ENCODE data around the gene HCFC2. TPM values are rescaled to one million over a fixed set of nuclear protein-coding genes. Genes with fewer than 3 reads are reported as not detected.
"Not testable (repeated sequence)": the region's sequence is repeated elsewhere in the genome, so short reads cannot be mapped to it uniquely, and the experiment has no call there.

HCFC2 gene
- total RNA-seq (2014; rRNA removed; shearing (Covaris generic)) = 10.8 and 14.6 TPM in 2 replicates

- DNase-seq (ENCODE audit: low read depth) = peak; percentile 85
Measured at GRCh38 chr12:104064031-104064841, at the start of gene HCFC2. Gene HCFC2, plus strand, starts transcription at chr12:104064531. Its CDS starts 30 bp downstream, at chr12:104064561.

- DNase-seq (ENCODE audit: low read depth) = not testable (repeated sequence)
Measured at GRCh38 chr12:104021862-104022261, 42.5 kb upstream of the HCFC2 start.

GRCh38 chr12:104022786-104023185 is 41.5 kb upstream of the HCFC2 start:
- no peak for DNase-seq (ENCODE audit: low read depth)

DNA sequence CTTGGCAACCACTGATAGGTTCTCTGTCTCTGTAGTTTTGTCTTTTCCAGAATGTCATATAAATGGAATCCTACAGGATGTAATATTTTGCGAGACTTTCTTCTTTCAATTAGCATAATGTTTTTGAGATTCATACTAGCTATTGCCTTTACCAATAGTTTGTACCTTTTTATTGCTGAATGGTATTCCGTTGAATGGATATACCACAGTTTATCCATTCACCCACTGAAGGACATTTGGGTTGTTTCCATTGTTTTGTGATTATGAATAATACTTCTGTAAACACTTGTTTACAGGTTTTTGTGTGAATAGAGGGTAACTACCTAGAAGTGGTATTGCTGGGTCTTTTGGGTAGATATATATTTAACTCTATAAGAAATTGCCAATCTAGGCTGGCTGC is 40.6 kb upstream of the HCFC2 start:
- DNase-seq (ENCODE audit: low read depth) = no peak

DNA sequence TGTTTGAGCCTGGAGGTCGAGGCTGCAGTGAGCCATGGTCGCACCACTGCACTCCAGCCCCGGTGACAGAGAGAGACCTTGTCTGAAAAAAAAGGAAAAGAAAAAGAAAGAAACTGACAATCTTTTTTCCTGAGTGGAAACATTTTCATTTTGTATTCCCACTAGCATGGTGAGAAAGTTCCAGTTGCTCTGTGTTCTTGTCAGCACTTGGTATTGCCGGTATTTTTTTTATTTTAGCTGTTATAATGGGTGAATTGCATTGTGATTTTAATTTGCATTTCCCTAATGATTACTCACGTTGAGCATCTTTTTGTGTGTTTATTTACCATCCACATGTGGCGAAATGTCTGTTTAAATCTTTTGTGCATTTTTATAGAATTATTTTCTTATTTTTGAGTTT is 40.0 kb upstream of the HCFC2 start:
- DNase-seq (ENCODE audit: low read depth) = no peak

DNA sequence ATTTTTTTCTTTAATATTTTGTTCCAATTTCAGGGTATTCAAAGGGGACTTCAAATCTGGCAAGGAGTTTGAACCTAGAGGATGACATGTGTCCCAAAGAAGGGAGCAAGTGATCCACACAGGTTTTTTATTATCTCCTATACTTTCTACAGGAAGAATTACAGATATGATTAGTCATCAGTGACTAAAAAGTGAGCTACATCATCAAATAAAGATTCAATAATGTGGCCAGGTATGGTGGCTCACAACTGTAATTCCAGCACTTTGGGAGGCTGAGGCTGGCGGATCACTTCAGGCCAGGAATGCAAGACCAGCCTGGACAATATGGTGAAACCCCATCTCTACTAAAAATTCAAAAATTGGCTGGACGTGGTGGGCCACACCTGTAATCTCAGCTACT is 38.6 kb upstream of the HCFC2 start:
- no peak for DNase-seq (ENCODE audit: low read depth)

- DNase-seq (ENCODE audit: low read depth) = no peak
Measured at GRCh38 chr12:104026841-104027599, 37.3 kb upstream of the HCFC2 start.

DNA sequence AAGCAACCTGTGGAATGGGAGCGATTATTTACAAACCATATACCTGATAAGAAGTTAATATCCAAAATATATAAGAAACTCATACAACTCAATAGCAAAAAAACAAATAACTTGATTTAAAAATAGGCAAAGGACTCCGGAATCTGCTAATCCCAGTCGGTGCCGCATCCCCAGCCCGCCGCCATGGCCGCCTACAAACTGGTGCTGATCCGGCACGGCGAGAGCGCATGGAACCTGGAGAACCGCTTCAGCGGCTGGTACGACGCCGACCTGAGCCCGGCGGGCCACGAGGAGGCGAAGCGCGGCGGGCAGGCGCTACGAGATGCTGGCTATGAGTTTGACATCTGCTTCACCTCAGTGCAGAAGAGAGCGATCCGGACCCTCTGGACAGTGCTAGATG is 33.7 kb upstream of the HCFC2 start:
- not testable (repeated sequence) for DNase-seq (ENCODE audit: low read depth)

GRCh38 chr12:104036143-104036542 is 28.2 kb upstream of the HCFC2 start:
- not testable (repeated sequence) for DNase-seq (ENCODE audit: low read depth)

DNA sequence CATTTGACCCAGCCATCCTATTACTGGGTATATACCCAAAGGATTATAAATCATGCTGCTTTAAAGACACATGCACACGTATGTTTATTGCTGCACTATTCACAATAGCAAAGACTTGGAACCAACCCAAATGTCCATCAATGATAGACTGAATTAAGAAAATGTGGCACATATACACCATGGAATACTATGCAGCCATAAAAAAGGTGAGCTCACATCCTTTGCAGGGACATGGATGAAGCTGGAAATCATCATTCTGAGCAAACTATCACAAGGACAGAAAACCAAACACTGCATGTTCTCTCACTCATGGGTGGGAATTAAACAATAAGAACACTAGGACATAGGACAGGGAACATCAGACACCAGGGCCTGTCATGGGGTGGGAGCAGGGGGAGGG is 24.6 kb upstream of the HCFC2 start:
- DNase-seq (ENCODE audit: low read depth) = not testable (repeated sequence)

GRCh38 chr12:104042580-104042979 is 21.8 kb upstream of the HCFC2 start:
- no peak for DNase-seq (ENCODE audit: low read depth)

DNA sequence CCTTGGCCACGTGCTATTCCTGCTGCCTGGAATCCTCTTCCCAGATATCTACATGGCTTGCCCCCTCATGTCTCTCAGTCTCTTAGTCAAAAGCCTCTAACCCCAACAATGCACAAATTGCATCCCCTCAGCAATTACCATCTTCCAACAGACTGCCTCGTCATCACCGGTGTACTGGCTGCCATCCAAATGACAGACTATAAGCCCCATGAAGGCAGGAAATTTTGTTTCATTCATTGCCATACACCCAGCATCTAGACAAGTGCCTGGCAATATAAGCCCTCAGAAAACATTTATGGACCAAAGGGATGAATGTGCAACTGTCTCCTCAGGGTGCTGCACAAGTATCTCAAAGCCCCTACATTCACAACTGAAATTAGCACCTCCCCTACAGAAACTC is 20.2 kb upstream of the HCFC2 start:
- DNase-seq (ENCODE audit: low read depth) = no peak

DNA sequence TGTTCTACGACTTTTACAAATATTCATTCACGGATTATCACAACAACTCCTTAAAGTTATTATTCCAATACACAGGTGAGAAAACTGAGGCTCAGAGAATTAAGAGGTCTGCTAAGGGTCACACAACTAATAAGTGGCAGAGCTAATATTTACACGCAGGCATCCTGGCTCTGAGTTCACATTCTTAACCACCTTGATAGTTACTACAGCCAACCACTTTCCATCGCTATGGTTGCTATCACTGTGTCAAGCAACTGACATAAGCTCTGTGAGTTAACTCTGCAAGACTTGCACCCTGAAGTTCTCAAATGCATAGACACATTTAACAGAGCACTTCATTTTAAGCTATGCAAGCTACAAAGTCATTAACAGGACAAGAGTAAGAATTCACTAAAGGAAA is 18.0 kb upstream of the HCFC2 start:
- no peak for DNase-seq (ENCODE audit: low read depth)

- DNase-seq (ENCODE audit: low read depth) = no peak
Measured at GRCh38 chr12:104048162-104048561, 16.2 kb upstream of the HCFC2 start.

DNA sequence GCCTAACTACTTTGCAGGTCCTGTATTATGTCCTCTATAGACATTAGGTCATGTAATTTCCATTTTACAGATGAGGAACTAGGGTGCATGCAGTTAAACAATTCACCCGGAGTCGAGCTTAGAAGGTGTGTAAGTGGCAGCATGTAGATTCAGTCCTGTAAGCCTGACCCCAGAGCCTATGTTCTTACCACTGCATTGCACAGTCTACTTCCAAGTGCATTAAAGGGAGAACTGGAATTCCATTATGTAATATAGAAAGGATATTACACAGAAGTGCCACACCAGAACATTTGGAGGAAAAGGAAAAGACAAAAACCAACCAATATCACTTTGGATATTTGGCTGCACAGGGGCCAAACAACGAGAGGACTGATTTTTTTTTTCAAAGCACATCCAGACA is 15.5 kb upstream of the HCFC2 start:
- DNase-seq (ENCODE audit: low read depth) = no peak

- peak; percentile 57 for DNase-seq (ENCODE audit: low read depth)
Measured at GRCh38 chr12:104049278-104049902, 14.9 kb upstream of the HCFC2 start.

DNA sequence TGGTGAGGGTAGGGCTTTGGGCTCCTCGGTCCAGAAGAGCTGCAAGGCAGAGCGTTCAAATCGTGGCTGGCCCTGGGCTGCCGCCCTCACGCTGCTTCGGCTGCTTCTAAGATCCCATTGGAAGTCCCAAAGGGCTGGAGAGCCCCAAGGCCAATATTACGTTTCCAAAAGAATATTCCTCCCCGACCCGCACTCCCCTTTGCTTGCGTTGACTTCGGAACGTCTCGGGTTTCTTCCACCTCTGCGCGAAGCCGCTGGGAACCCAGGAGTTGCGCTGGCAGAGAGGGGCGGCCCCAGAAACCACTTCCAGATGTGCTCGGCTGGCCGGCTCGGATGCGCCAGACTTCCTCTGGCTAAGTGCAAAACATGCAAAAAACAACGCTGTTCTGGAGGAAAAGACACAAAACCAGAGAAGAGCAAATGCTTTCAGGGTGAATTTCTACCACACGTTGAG is 14.4 kb upstream of the HCFC2 start, which contains the start of gene GLT8D2:
GLT8D2 (minus strand) TSS at position 285 of the 454 bp plus-strand sequence. CDS start 30,539 bp downstream, outside the sequence.
- peak; percentile 66 for DNase-seq (ENCODE audit: low read depth)

GRCh38 chr12:104050436-104050835 is 13.9 kb upstream of the HCFC2 start:
- DNase-seq (ENCODE audit: low read depth) = no peak

DNA sequence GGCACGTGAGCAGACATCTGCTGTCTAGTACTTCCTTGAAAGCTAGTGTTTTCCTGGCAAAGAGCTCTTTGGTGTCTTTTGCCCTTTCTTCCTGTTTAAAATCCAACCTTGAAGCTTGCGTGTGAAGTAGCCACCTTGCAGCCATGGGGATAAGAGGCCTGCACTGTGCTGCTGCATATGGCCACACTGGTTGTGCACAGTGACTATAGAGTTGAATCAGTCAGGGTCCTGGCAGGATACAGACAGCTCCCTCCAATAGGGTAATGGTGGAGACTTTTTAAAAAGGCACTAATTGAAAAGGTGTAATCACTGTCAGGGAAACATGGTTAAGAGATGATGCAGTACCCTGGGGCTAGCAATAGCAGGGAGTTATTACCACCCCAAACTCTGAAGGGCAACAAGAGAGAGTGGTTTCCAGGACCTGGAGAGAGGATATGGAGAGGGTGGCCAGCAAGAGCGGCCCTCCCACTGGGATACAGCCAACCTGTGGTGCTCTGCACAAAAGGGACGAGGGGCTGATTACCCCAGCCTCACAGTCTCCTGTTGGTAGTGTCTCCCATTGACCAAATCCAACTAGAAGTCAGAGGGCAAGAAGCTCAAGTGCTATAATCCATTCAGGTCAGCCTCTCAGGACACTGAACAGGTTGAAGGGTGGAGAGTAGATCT is 9.5 kb upstream of the HCFC2 start:
- no peak for DNase-seq (ENCODE audit: low read depth)

- peak; percentile 70 for DNase-seq (ENCODE audit: low read depth)
Measured at GRCh38 chr12:104055686-104056388, 8.5 kb upstream of the HCFC2 start.

- DNase-seq (ENCODE audit: low read depth) = no peak
Measured at GRCh38 chr12:104056419-104056972, 7.8 kb upstream of the HCFC2 start.
